ENCODE results near the gene NECTIN1. TPM values are rescaled to one million over a fixed set of nuclear protein-coding genes. Genes with fewer than 3 reads are reported as not detected.
A peak's percentile ranks its signal among the peaks of the same experiment; 100 is the strongest.

Gene NECTIN1, protein sequence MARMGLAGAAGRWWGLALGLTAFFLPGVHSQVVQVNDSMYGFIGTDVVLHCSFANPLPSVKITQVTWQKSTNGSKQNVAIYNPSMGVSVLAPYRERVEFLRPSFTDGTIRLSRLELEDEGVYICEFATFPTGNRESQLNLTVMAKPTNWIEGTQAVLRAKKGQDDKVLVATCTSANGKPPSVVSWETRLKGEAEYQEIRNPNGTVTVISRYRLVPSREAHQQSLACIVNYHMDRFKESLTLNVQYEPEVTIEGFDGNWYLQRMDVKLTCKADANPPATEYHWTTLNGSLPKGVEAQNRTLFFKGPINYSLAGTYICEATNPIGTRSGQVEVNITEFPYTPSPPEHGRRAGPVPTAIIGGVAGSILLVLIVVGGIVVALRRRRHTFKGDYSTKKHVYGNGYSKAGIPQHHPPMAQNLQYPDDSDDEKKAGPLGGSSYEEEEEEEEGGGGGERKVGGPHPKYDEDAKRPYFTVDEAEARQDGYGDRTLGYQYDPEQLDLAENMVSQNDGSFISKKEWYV
- 1 to 10 TPM; 1.6 to 1.7 TPM for total RNA-seq

- DNase-seq (peak; percentile 92), ATAC-seq (peak; percentile 91)
- intact Hi-C loops (cut with DNase I, micrococcal nuclease), result loop anchor here (1.0 to 5.0 kb wide), 7 partner anchors 56 to 481 kb away; partner anchors contain the start of gene USP2 (in 1 of the 2)
- ChIA-PET POLR2A (interaction anchor here (0.9 kb wide), 1 partner anchor 90 kb away, joined by 3 read pairs; no protein-coding TSS in a partner anchor), CTCF (interaction anchor here (0.5 to 1.7 kb wide), 29 partner anchors 8 to 647 kb away, joined by 3 to 15 read pairs (median 3); no protein-coding TSS in a partner anchor)
- H3K27me3 Mint-ChIP-seq, result peaks cover 24% of the 10 kb centered on the region
- H3K27ac Mint-ChIP-seq, result no peak within 1 kb of the TSS
- H3K4me1 Mint-ChIP-seq, result peaks cover 12% of the 10 kb centered on the region
- no peaks in the 10 kb centered on the region for H3K9me3 Mint-ChIP-seq (ENCODE audit: low read depth)
- no peaks in the 10 kb centered on the region for H3K36me3 Mint-ChIP-seq (ENCODE audit: low read depth)
- peak within 1 kb of the TSS; percentile 74 for H3K4me3 Mint-ChIP-seq
Measured at GRCh38 chr11:119728651-119729580, at the start of gene NECTIN1. Gene NECTIN1 (minus strand): TSS chr11:119729200. CDS start chr11:119728553, 647 bp downstream.

DNA sequence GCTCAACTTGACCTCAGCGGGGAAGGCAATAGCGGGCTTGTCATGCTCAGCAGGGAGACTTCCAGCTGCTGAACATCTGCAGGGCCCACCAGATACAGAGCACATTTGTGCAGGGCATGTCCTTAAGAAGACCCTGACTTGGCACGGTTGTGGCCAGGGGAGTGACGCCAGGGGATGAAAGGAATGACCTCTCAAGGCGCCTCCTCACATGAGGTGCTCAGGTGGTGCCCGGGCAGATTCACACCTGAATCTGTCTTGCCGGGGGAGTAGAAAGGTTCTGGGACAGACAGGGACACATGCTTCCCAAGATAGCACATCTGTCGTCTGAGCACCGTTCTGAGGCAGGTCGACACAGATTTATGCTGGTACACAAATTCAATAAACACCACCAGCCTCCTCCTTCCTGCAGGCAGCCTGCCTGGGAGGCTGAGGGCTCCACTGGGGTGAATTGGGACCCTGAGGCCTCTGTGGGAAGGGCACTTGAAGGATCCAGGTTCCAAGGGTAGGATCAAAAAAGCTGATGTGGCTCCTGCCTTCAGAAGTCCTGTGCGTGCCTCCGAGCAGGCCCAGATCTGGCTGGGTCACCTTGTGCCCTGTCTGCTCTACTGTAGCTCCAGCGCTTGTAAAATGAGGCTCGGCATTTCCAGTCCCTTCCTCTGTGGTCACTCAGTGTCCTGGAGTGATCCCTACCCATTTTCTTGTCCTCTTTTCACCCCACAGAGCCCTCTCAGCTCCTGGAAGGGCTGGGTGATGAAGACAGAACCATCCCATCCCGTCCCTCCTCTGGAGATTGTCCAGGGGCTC lies 49.6 kb upstream of the NECTIN1 start:
- Mint-ChIP-seq H3K4me3 (no peak overlapping the region), H3K4me1 (no peaks in the 10 kb centered on the region), H3K27ac (no peak overlapping the region), H3K36me3 (ENCODE audit: low read depth) (no peaks in the 10 kb centered on the region), H3K27me3 (peaks cover 9% of the 10 kb centered on the region), H3K9me3 (ENCODE audit: low read depth) (no peaks in the 10 kb centered on the region)
- ChIA-PET CTCF (interaction anchor here (0.8 kb wide), 1 partner anchor 336 kb away, joined by 3 read pairs; no protein-coding TSS in a partner anchor), POLR2A (no interaction called here)
- intact Hi-C loops (cut with DNase I, micrococcal nuclease), result no loop called here
- DNase-seq, result no peak
- ATAC-seq, result no peak

GRCh38 chr11:119777940-119778339 lies 48.9 kb upstream of the NECTIN1 start:
- intact Hi-C loops (cut with DNase I, micrococcal nuclease), result no loop called here
- no peak for ATAC-seq
- Mint-ChIP-seq H3K36me3 (ENCODE audit: low read depth) (no peaks in the 10 kb centered on the region), H3K4me3 (no peak overlapping the region), H3K9me3 (ENCODE audit: low read depth) (no peaks in the 10 kb centered on the region), H3K4me1 (no peaks in the 10 kb centered on the region), H3K27ac (no peak overlapping the region), H3K27me3 (peaks cover 9% of the 10 kb centered on the region)
- no peak for DNase-seq
- ChIA-PET POLR2A (interaction anchor here (0.7 kb wide), 1 partner anchor 16 kb away, joined by 4 read pairs; no protein-coding TSS in a partner anchor), CTCF (interaction anchor here (0.8 kb wide), 1 partner anchor 336 kb away, joined by 3 read pairs; no protein-coding TSS in a partner anchor)

DNA sequence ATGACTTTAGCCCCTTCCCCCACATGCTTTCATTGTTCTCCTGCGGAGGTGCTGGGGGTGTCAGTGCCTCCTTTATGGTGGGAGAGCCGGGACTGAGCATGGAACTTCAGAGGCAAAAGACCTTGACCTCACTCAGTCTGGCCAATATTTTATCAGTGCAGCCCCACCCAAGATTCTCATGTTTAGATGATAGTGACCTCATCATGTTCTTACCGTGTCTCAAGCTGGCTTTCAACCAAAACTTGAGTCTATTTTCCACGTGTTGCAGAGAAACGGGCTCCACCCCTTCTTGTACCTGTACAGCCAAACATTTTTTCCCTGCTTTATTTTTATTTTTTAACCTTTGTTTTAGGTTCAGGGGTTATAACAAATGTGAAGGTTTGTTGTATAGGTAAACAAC lies 47.7 kb upstream of the NECTIN1 start:
- H3K27ac Mint-ChIP-seq, result no peak overlapping the region
- DNase-seq (no peak), ATAC-seq (no peak)
- ChIA-PET POLR2A (no interaction called here), CTCF (no interaction called here)
- H3K4me1 Mint-ChIP-seq, result no peaks in the 10 kb centered on the region
- intact Hi-C loops (cut with DNase I, micrococcal nuclease), result no loop called here
- H3K27me3 Mint-ChIP-seq, result peaks cover 3% of the 10 kb centered on the region
- H3K4me3 Mint-ChIP-seq, result no peak overlapping the region
- no peaks in the 10 kb centered on the region for H3K36me3 Mint-ChIP-seq (ENCODE audit: low read depth)
- no peaks in the 10 kb centered on the region for H3K9me3 Mint-ChIP-seq (ENCODE audit: low read depth)

DNA sequence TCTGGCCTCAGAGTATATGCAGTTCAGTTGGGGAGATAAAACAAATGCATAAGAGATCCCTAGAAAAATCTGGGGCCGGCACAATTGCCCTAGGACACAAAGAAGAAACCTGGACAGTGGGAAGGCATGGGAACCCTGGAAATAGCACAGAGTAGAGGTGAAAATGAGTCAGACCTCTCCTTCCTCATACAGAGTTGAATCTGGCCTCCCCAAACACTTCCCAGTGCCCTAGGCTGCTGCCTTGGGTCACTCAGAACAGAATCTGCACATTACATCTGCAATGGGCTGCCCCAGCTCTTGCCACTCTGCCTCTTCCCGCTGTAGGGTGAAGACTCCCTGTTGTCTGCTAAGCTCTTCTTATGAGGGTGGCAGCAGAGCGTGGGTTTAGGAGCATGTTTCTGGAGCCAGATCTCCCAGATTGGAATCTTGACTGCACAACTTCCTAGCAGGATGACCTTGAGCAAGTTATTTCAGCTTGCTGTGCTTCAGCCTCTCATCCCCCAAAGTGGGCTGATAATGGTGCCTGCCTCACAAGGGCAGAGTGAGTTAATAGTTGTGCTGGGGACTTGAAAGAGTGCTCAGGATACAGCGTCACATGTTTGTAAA lies 47.1 kb upstream of the NECTIN1 start:
- Mint-ChIP-seq H3K27me3 (peaks cover 7% of the 10 kb centered on the region), H3K27ac (no peak overlapping the region), H3K4me3 (no peak overlapping the region), H3K4me1 (no peaks in the 10 kb centered on the region), H3K36me3 (ENCODE audit: low read depth) (no peaks in the 10 kb centered on the region), H3K9me3 (ENCODE audit: low read depth) (no peaks in the 10 kb centered on the region)
- DNase-seq (no peak), ATAC-seq (no peak)
- CTCF ChIA-PET, result no interaction called here
- POLR2A ChIA-PET, result no interaction called here
- intact Hi-C loops (cut with DNase I, micrococcal nuclease), result no loop called here

- H3K4me3 Mint-ChIP-seq, result no peak overlapping the region
- no peaks in the 10 kb centered on the region for H3K9me3 Mint-ChIP-seq (ENCODE audit: low read depth)
- DNase-seq (peak; percentile 36), ATAC-seq (no peak)
- no peak overlapping the region for H3K27ac Mint-ChIP-seq
- H3K27me3 Mint-ChIP-seq, result peaks cover 10% of the 10 kb centered on the region
- ChIA-PET POLR2A (no interaction called here), CTCF (interaction anchor here (0.9 kb wide), 1 partner anchor 9 kb away, joined by 3 read pairs; no protein-coding TSS in a partner anchor)
- no peaks in the 10 kb centered on the region for H3K4me1 Mint-ChIP-seq
- intact Hi-C loops (cut with DNase I, micrococcal nuclease), result no loop called here
- no peaks in the 10 kb centered on the region for H3K36me3 Mint-ChIP-seq (ENCODE audit: low read depth)
Measured at GRCh38 chr11:119774172-119774763, 45.3 kb upstream of the NECTIN1 start.

DNA sequence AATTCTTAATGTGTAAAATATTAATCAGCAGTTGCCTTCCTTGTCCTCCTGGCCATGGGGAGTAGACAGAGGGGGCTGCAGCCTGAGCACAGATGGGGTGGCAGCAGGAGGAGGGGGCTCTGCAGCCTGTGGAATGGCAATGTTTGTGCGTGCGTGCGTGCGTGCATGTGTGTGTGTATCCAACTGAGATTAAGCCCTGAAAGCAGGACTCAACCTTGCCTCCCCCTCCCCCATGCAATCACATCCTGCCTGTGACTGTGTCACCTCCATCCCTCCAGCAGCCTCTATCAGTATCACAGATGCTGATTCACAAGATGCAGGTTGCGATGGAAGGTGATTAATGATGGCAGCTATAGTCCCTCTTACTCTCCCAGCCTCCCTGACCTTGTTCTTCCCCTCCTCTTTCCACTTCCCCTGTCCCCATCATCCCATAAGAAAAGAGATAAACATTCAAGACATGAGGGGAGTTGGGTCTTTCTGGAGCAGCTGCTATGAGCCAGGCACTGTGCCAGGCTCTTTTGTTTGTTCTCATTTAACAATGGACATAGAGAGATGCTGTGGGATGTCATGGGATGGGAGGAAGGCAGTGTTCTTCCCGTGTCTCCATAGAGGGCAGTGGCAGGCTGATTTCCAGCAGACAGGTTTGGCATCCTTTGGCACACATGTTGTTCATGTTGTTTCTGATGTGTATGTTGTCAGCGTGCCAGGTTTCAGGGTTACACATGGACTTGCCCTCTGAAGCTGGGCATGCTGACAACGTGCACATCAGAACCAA lies 43.8 kb upstream of the NECTIN1 start:
- Mint-ChIP-seq H3K4me1 (no peaks in the 10 kb centered on the region), H3K4me3 (no peak overlapping the region), H3K9me3 (ENCODE audit: low read depth) (peaks cover 3% of the 10 kb centered on the region), H3K27me3 (peaks cover 10% of the 10 kb centered on the region), H3K36me3 (ENCODE audit: low read depth) (no peaks in the 10 kb centered on the region), H3K27ac (no peak overlapping the region)
- CTCF ChIA-PET, result interaction anchor here (0.6 kb wide), 1 partner anchor 21 kb away, joined by 3 read pairs; no protein-coding TSS in a partner anchor
- intact Hi-C loops (cut with DNase I, micrococcal nuclease), result no loop called here
- POLR2A ChIA-PET, result no interaction called here
- ATAC-seq (no peak), DNase-seq (no peak)

DNA sequence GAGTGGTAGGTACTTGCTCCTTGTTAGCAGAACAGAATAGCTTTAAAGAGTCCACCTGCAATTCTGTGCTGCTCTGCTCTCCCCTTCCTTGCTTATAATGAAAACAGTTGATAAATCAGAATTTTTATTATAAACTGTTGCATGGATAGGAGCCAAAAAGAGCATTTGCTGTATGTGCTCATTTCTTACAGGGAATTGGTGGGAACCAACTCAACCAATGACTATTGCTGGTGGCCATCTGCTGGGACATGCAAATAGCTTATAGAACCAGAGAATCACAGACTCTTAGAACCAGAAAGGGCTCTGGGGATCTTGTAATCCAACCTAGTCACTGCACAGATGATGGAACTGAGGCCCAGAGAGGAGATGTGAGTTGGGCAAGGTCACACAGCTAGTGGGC lies 43.1 kb upstream of the NECTIN1 start:
- no peak overlapping the region for H3K4me3 Mint-ChIP-seq
- intact Hi-C loops (cut with DNase I, micrococcal nuclease), result no loop called here

DNA sequence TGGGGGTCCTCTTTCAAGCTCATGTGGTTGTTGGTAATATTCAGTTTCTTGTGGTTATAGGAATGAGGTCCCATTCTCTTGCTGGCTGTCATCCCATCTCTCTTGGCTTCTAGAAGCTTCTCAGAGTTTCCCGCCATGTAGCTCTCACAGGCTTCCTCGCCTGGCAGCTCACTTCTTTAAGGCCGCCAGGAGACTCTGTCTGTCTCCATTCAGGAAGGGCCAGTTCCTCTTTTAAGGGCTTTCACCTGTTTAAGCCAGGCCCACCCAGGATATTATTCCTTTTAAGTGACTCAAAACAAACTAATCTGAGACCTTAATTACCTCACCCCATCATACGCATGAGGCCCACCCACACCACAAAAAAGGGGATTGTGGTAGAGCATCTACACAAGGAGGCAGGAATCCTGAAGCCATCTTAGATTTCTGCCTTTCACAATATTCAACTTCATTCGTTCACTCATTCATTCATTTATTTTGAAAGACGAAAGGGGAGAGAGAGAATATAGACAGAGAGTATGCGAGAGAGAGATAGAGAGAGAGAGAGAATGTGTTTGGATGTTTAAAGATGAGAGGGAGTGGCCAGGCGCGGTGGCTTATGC lies 42.3 kb upstream of the NECTIN1 start:
- ChIA-PET CTCF (no interaction called here), POLR2A (no interaction called here)
- intact Hi-C loops (cut with DNase I, micrococcal nuclease), result no loop called here

More for the DNA sequence above, 43.1 kb upstream of the NECTIN1 start:
- peaks cover 8% of the 10 kb centered on the region for H3K27me3 Mint-ChIP-seq
- ChIA-PET CTCF (no interaction called here), POLR2A (no interaction called here)
- H3K9me3 Mint-ChIP-seq (ENCODE audit: low read depth), result peaks cover 4% of the 10 kb centered on the region
- no peaks in the 10 kb centered on the region for H3K4me1 Mint-ChIP-seq
- DNase-seq (no peak), ATAC-seq (no peak)
- no peaks in the 10 kb centered on the region for H3K36me3 Mint-ChIP-seq (ENCODE audit: low read depth)
- H3K27ac Mint-ChIP-seq, result no peak overlapping the region

More for the DNA sequence above, 42.3 kb upstream of the NECTIN1 start:
- Mint-ChIP-seq H3K9me3 (ENCODE audit: low read depth) (peaks cover 8% of the 10 kb centered on the region), H3K36me3 (ENCODE audit: low read depth) (no peaks in the 10 kb centered on the region), H3K4me1 (no peaks in the 10 kb centered on the region), H3K4me3 (no peak overlapping the region), H3K27ac (no peak overlapping the region), H3K27me3 (peaks cover 11% of the 10 kb centered on the region)
- DNase-seq (no peak), ATAC-seq (no peak)
